ENCODE measurements around the gene C11orf71.

GRCh38 chr11:114442536-114442935 is 42.2 kb upstream of the C11orf71 start:
- TF ChIP-seq CTCF (IDR thresholded peaks at IDR 0.05; ENCODE audit: low read length) = no peak
- no peak for TF ChIP-seq EZH2 (IDR thresholded peaks at IDR 0.05; ENCODE audit: borderline replicate concordance, low read length)

All from OCI-LY1 (cell line).